GM21390 (cell line): Measurements from ENCODE around the gene GSTT2B.
A peak's percentile ranks its signal among the peaks of the same experiment; 100 is the strongest.
"Not testable (repeated sequence)": the region's sequence is repeated elsewhere in the genome, so short reads cannot be mapped to it uniquely, and the experiment has no call there.

Source experiments
- ATAC-seq: cut with Tn5 transposase; IDR thresholded peaks from one replicate; pipeline ENCODE4 v1.9.1; 2021; ENCODE audit not compliant: unreplicated experiment

Gene GSTT2B

DNA sequence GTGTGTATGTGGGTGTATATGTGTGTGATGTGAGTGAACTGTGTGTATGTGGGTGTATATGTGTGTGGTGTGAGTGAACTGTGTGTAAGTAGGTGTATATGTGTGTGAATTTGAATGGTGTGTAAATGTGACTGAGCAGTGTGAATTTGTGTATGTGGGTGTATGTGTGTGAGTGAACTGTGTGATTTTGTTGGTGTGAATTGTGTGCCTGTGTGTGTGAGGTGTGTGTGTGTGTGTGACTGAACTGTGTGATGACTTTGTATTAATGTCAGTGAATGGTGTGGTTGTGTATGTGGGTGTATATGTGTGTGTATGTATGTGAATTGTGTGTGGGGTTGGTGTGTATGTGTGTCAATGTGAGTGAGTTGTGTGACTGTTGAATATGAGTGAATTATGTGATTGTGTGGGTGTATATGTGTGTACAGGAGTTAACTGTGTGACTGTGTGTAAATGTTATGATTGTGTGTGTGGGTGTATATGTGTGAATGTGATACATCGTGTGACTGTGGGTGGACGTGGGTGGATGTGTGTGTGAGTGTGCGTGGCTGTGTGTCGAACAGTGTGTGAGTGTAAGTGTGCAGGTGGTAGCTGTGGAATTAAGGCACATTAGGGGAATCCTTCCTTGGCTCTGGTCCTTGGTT, 25.7 kb upstream of the GSTT2B start:
- ATAC-seq, result not testable (repeated sequence)

DNA sequence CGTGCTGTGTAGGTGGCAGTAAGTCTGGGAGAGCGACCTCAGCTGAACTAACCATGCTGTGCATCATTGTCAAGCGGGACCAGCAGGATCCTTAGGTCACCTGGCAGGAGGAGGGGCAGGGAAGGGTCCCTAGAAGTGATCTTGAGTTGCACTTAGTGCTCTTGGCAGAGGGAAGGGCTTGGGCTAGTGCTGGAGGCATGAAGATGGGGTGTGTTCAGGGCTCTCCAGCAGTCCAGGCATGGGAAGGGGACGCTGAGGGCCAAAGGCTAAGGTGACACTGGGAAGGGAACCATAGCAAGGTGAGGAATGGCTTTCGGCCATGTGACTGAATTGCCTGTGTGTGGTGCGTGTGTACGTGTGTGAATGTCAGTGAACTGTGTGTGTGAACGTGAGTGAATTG, 25.1 kb upstream of the GSTT2B start:
- ATAC-seq, result not testable (repeated sequence)

GRCh38 chr22:23984430-23984829, 23.4 kb upstream of the GSTT2B start:
- no peak for ATAC-seq

GRCh38 chr22:23980567-23980966, 19.6 kb upstream of the GSTT2B start:
- ATAC-seq, result not testable (repeated sequence)

DNA sequence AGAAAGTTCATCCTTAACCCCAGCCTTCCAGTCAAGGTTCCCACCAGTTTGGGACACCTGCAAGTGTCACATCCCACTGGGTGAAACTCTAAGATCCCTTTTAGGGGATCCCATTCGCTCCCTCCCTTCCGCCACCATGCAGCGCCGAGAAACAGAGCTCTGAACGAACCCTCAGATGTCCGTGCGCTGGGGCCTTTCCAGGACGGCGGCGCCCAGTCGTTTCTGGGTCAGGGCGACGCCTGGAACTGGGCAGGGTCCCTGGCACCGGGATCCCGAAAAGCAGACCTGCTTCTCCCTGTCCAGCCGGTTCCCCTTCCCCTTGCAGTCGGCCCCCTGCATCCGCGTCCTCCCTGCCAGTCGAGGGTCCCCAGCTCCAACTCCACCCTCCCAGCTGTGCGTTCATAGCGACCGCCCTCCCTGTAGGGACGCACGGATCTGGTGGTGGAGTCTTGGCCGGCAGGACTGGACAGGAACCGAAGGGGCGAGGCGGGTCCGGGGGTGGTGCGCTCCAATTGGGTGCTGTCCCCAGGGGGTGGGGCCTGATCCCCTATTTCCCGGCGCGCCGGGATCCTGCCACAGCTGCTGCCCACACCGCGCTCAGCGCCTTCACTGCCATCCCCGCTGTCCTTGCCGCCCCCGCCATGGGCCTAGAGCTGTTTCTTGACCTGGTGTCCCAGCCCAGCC, 18.7 kb upstream of the GSTT2B start, which contains the start of gene GSTT2:
Gene GSTT2 (plus strand): TSS at position 578 of the 684 bp plus-strand sequence.
- ATAC-seq, result not testable (repeated sequence)

- not testable (repeated sequence) for ATAC-seq
Measured at GRCh38 chr22:23977304-23977703, 16.3 kb upstream of the GSTT2B start.

- peak; percentile 38 for ATAC-seq
Measured at GRCh38 chr22:23974836-23975352, 13.9 kb upstream of the GSTT2B start.

- ATAC-seq, result peak; percentile 71
Measured at GRCh38 chr22:23974345-23974744, 13.3 kb upstream of the GSTT2B start, which contains the start of gene DDT. Gene DDT, minus strand, starts transcription at chr22:23974441. Its CDS starts 27 bp downstream, at chr22:23974414.

DNA sequence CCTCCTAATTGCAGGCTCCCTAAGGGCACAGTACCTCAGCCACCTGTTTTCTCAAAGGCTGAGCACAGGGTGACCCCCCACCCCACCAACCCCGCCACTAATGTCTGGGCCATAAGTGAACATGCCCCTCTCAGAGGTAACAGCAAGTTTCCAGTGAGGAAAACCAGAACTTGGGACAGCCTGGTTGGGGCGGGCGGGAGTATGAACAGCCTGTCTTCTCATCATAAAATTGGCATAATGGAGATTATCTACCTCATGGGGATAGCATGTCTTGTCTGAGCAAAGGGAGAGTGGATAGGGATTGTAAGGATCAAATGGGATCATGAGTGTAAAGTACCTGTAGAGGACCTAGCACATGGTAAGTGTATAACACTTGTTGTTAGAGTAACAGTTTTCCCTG, 10.9 kb upstream of the GSTT2B start:
- ATAC-seq, result not testable (repeated sequence)

DNA sequence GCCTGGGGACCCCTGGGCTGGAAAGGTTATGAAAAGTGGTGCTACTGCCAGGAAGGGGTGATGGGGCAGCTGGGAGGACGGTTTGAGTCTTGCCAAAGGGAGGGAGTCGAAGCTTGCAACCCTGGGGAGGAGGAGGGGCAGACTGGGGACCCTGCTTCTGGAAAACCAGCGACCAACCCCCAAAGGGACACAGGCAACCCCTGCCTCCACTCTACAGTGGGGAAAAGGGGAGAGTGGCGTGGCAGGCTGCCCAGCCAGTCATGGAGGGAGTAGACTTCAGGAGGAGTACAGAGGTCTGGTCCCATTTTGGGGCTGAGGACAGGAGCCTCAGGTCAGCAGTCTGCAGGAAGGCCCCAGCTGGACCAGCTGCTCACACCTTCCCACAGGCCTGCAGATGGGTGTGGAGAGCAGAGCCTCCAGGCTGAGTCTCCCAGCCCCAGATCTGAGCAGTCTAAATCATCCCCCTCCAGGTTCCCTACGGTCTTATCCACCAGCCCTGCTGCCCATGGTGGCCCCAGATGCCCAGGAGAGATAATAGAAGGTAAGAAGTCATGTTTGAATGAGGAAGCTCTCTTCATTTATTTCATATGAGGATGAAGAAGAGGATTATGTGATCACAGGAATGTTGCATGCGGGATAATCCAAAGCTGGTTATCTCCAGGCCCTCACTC, 10.0 kb upstream of the GSTT2B start:
- no peak for ATAC-seq

DNA sequence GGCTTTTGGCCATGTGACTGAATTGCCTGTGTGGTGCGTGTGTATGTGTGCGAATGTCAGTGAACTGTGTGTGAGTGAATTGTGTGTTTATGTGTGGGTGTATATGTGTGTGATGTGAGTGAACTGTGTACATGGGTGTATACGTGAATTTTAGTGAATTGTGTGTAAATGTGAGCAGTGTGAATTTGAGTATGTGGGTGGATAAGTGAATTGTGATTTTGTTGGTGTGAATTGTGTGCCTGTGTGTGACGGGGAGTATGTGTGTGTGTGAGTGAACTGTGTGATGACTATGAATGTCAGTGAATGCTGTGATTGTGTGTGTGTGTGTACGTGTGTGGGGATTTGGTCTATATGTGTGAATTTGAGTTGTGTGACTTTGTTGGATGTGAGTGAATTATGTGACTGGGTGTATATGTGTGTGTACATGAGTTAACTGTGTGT, 9.2 kb upstream of the GSTT2B start:
- no peak for ATAC-seq

DNA sequence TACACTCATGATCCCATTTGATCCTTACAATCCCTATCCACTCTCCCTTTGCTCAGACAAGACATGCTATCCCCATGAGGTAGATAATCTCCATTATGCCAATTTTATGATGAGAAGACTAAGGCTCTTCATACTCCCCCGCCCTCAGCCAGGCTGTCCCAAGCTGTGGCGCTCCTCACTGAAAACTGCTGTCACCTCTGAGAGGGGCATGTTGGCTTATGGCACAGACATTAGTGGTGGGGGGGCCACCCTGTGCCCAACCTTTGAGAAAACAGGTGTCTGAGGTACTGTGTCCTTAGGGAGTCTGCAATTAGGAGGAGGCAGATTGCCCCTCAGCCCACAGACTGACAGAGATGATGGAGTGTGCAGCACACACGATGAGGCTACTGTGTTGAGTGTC, 8.1 kb upstream of the GSTT2B start:
- ATAC-seq, result no peak

GRCh38 chr22:23966568-23966967, 5.6 kb upstream of the GSTT2B start, which contains the start of gene DDTL:
Gene DDTL, plus strand, starts transcription at chr22:23966888. Its CDS starts 27 bp downstream, at chr22:23966915.
- ATAC-seq, result peak; percentile 79

DNA sequence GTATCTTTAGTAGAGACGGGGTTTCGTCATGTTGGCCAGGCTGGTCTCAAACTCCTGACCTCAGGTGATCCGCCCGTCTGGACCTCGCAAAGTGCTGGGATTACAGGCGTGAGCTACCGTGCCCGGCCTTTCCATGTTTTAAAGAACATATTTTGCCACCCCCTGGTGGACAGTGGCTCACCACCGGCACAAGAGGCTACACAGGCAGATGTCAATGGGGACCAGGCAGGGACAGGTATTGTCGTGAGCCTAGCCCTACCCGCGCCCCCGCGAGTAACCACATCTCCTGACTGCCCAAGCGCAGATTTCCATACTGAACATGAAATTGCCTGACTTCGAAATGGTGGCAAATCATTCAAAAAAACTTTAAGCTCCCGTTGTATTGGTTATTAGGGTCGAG, 5.1 kb upstream of the GSTT2B start:
- peak; percentile 34 for ATAC-seq

DNA sequence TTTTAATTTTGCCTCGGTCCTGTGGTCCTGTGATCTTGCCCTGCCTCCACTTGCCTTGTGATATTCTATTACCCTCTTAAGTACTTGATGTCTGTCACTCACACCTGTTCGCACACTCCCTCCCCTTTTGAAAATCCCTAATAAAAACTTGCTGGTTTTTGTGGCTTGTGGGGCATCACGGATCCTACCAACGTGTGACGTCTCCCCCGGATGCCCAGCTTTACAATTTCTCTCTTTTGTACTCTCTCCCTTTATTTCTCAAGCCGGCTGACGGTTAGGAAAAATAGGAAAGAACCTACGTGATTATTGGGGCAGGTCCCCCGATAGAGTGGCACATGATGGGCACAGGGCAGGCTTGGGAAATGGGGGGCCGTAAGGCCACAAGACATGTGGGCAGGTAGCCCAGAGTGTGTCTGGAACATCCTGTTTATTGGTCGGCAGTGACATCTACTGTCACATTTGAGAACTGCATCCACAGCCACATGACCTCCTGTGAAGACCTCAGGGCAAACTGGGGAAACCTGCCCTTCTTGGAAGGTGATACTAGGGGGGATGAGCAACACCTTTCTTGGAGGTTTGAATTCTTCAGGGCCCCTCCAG, 4.6 kb downstream of the GSTT2B start:
- ATAC-seq, result not testable (repeated sequence)

DNA sequence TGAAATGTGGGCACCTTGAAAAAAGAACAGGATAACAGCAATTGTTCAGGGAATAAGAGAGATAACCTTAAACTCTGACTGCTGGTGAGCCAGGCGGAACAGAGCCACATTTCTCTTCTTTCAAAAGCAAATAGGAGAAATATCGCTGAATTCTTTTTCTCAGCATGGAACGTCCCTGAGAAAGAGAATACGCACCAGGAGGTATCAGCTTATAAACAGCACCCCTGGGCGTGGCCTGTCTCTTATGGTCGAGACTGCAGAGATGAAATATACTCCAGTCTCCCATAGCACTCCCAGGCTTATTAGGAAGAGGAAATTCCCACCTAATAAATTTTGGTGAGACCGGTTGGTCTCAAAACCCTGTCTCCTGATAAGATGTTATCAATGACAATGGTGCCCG, 5.1 kb downstream of the GSTT2B start:
- ATAC-seq, result not testable (repeated sequence)

GRCh38 chr22:23954991-23955305, 6.0 kb downstream of the GSTT2B start:
- not testable (repeated sequence) for ATAC-seq

DNA sequence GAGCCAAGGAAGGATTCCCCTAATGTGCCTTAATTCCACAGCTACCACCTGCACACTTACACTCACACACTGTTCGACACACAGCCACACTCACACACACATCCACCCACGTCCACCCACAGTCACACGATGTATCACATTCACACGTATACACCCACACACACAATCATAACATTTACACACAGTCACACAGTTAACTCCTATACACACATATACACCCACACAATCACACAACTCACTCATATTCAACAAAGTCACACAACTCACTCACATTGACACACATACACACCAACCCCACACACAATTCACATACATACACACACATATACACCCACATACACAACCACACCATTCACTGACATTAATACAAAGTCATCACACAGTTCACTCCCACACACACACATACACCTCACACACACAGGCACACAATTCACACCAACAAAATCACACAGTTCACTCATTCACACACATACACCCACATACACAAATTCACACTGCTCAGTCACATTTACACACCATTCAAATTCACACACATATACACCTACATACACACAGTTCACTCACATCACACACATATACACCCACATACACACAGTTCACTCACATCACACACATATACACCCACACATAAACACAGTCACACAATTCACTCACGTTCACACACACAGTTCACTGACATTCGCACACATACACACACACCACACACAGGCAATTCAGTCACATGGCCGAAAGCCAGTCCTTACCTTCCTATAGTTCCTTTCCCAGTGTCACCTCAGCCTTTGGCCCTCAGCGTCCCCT, 6.6 kb downstream of the GSTT2B start:
- not testable (repeated sequence) for ATAC-seq

- ATAC-seq, result not testable (repeated sequence)
Measured at GRCh38 chr22:23953485-23953884, 7.5 kb downstream of the GSTT2B start.

GRCh38 chr22:23952794-23953405, 8.1 kb downstream of the GSTT2B start:
- not testable (repeated sequence) for ATAC-seq
